ENCODE measurements around the gene LRRC42. TPM values are rescaled to one million over a fixed set of nuclear protein-coding genes. Genes with fewer than 3 reads are reported as not detected.
A peak's percentile ranks its signal among the peaks of the same experiment; 100 is the strongest.

Gene LRRC42
- total and polyA plus RNA-seq, 9 of the 15 experiments (the other 6 are each of a cell fraction or from before 2014, with no cell fraction given), result 17.3 to 51.9 (median 35.5) TPM

GRCh38 chr1:53957194-53957818 lies 11.2 kb downstream of the LRRC42 start (continued):
- TF ChIP-seq ID3 (CRISPR knock-in tag; IDR thresholded peaks at IDR 0.05), result no peak
- TF ChIP-seq ID3 (tag; IDR thresholded peaks at IDR 0.05), result no peak
- 0 out of 2 replicates have a peak, but pooled peaks have one; percentile 19 for TF ChIP-seq NCOR1 (IDR thresholded peaks at IDR 0.05)
- peak; percentile 85; the same call in 1 of the 2 replicates for TF ChIP-seq CTBP1 (IDR thresholded peaks at IDR 0.05; ENCODE audit: borderline replicate concordance)
- no peak for TF ChIP-seq HOMEZ (CRISPR knock-in tag; IDR thresholded peaks at IDR 0.05)
- TF ChIP-seq ZNF384 (IDR thresholded peaks at IDR 0.05; ENCODE audit: low read depth, low read length), result no peak
- peak in 1 of 2 experiments; percentile 17; a peak in 1 of 4 replicates for TF ChIP-seq RCOR1 (IDR thresholded peaks at IDR 0.05; ENCODE audit: borderline replicate concordance in 1 of 2, low read depth in 2 of 2, low read length in 2 of 2)
- no peak for TF ChIP-seq ZNF398 (CRISPR knock-in tag; IDR thresholded peaks at IDR 0.05)
- 0 out of 2 replicates have a peak, but pooled peaks have one; percentile 13 for TF ChIP-seq CBFA2T2 (conservative IDR thresholded peaks at IDR 0.05)
- TF ChIP-seq TEAD4 (IDR thresholded peaks at IDR 0.05; ENCODE audit: low read length), result peak; percentile 53
- no peak for TF ChIP-seq TEAD4 (CRISPR knock-in tag; IDR thresholded peaks at IDR 0.05; ENCODE audit: borderline replicate concordance)
- no peak for TF ChIP-seq HNRNPUL1 (IDR thresholded peaks at IDR 0.05; ENCODE audit: low read length)
- TF ChIP-seq ZNF644 (tag; IDR thresholded peaks at IDR 0.05; ENCODE audit: low read depth), result no peak

Data from K562 (cell line).